ENCODE data around the gene CDIPT. TPM values are rescaled to one million over a fixed set of nuclear protein-coding genes. Genes with fewer than 3 reads are reported as not detected.
A peak's percentile ranks its signal among the peaks of the same experiment; 100 is the strongest.

Gene CDIPT
- total and polyA plus RNA-seq, 10 of the 15 experiments (the other 5 are each of a cell fraction or from before 2014, with no cell fraction given): 0.87 to 36.4 (median 27.1) TPM

- DNase-seq (ENCODE audit: low read depth, low spot score): no peak
- no TSS peak for BruUV-seq (replicated peaks)
These were observed 47.8 kb downstream of the CDIPT start for GRCh38 chr16:29815032-29815721.

More at GRCh38 chr16:29815032-29815721, 47.8 kb downstream of the CDIPT start:
- ChIA-PET POLR2A (interaction anchor here (0.6 to 2.7 kb wide), 12 partner anchors 8 to 1326 kb away, joined by 3 to 20 read pairs (median 6); partner anchors contain the start of genes KCTD13, MAZ and TAOK2), RAD21 (ENCODE audit: unreplicated experiment) (interaction anchor here (0.6 to 7.9 kb wide), 12 partner anchors 8 to 172 kb away, joined by 3 to 51 read pairs (median 4); partner anchors contain the start of gene MAZ), SMC1A (ENCODE audit: uncharacterized antibody, unreplicated experiment) (interaction anchor here (0.7 to 7.8 kb wide), 8 partner anchors 11 to 181 kb away, joined by 3 to 48 read pairs (median 4); partner anchors contain the start of genes INO80E and KIF22), CTCF (interaction anchor here (0.6 to 8.3 kb wide), 12 partner anchors 8 to 158 kb away, joined by 3 to 99 read pairs (median 6); partner anchors contain the start of genes C16orf54 and KIF22)
- Histone ChIP-seq H4K20me1 (ENCODE audit: control insufficient read depth, insufficient read depth) (no peaks in the 10 kb centered on the region), H3K27ac (ENCODE audit: control insufficient read depth, insufficient read depth) (no peak overlapping the region), H3K9ac (ENCODE audit: control insufficient read depth, insufficient read depth, low read length) (peak overlapping the region; percentile 90), H3K36me3 (ENCODE audit: control insufficient read depth in 2 of 2, insufficient read depth in 2 of 2, low read length in 1 of 2) (peaks cover 0 to 2% of the 10 kb centered on the region in 2 experiments; a peak in 2 of 4 replicates), H3K27me3 (replicated peaks in 1 of 2; ENCODE audit: control insufficient read depth in 2 of 2, insufficient read depth in 2 of 2, low read length in 1 of 2) (no peaks in the 10 kb centered on the region), H3K9me3 (replicated peaks; ENCODE audit: control insufficient read depth, insufficient read depth, low read length) (no peaks in the 10 kb centered on the region), H2AFZ (ENCODE audit: control insufficient read depth, low read depth, low read length) (peak overlapping the region; percentile 52), H3K4me2 (ENCODE audit: control insufficient read depth, insufficient read depth) (peak overlapping the region; percentile 98), H3K4me3 (peak overlapping the region; percentile 99; the same call in 1 of the 2 replicates), H3K79me2 (ENCODE audit: control insufficient read depth, insufficient read depth, low read length) (peaks cover 20% of the 10 kb centered on the region), H3K4me1 (ENCODE audit: control insufficient read depth, insufficient read depth, low read length) (peaks cover 26% of the 10 kb centered on the region)
- FAIRE-seq (no peak), ATAC-seq (no peak)
- TF ChIP-seq HDGF (IDR thresholded peaks at IDR 0.05): peak; percentile 64
- TF ChIP-seq ZNF217 (IDR thresholded peaks at IDR 0.05): no peak
- TF ChIP-seq ZBED1 (IDR thresholded peaks at IDR 0.05; ENCODE audit: borderline replicate concordance): no peak
- no peak for TF ChIP-seq ZBTB33 (IDR thresholded peaks at IDR 0.05)
- no peak for TF ChIP-seq PRDM15 (CRISPR knock-in tag; IDR thresholded peaks at IDR 0.05)
- peak in 1 of 2 experiments; percentile 68; a peak in 2 of 4 replicates for TF ChIP-seq BHLHE40 (IDR thresholded peaks at IDR 0.05; ENCODE audit: borderline replicate concordance in 1 of 2, low read depth in 2 of 2, low read length in 1 of 2)
- TF ChIP-seq NFIC (IDR thresholded peaks at IDR 0.05; ENCODE audit: low read depth, low read length): no peak
- whole genome bisulfite sequencing (ENCODE audit: insufficient coverage, insufficient replicate concordance, low lambda C conversion rate, missing lambda C conversion rate): 6% methylated on average over 28 of the region's 39 CpGs
- in situ Hi-C loops (cut with MboI) (loop anchor here (5.0 kb wide), 1 partner anchor 213 kb away; no protein-coding TSS in a partner anchor), intact Hi-C loops (cut with micrococcal nuclease; ENCODE audit: unreplicated experiment) (loop anchor here (5.0 kb wide), 1 partner anchor 207 kb away; the partner anchor contains the start of gene C16orf92)
